Heart left ventricle (tissue), 13 donors: ENCODE measurements around the gene DNASE1L1.

Experiments used
- CTCF ChIP-seq, 12 donors: fragments of 200-600 bp; sonication (generic) in 4 of 12; IDR thresholded peaks; one replicate each; pipeline versions ENCODE4 v1.5.0 to v1.8.0; 2018 to 2022; ENCODE audit warnings: antibody characterized with exemption in 12 of 12, mild to moderate bottlenecking in 5 of 12
- POLR2A ChIP-seq, 2 donors: fragments of 450-650 bp; IDR thresholded peaks; one replicate each; pipeline ENCODE4 v1.6.1; 2017; ENCODE audit warnings: antibody characterized with exemption in 2 of 2, mild to moderate bottlenecking in 2 of 2, moderate library complexity in 2 of 2
- donor health status: ischemic (EF 13 %, LVEDD 7.1; RV severe dilation, severe dysfunction).
- donor health status: DM: no; HTN: yes; CAD: no.
- donor health status: DM: no; HTN: no; CAD: no.
- donor health status: ischemic (EF 25% LVEDD 6.9; RV normal size, moderate dysfunction).
- donor health status: ischemic (EF 25% LVEDD 5.7; RV mildly dilated, moderate dysfunction).
- donor health status: ischemic (EF 35%, LVEDD 5.7; RV mildly dilated, moderate dysfunction).
- donor health status: nonischemic (EF 11% LVEDD 7.7; RV severe dilation, severe dysfunction).
- donor health status: DM: yes; HTN: yes; CAD: no.
- donor health status: PGD.
- donor health status: ischemic (EF 29% LVEDD 5.4; RV normal size, mild dysfunction).
- donor health status: nonischemic (EF 23%, LVEDD 6.1; RV moderate dilation, normal function).

DNA sequence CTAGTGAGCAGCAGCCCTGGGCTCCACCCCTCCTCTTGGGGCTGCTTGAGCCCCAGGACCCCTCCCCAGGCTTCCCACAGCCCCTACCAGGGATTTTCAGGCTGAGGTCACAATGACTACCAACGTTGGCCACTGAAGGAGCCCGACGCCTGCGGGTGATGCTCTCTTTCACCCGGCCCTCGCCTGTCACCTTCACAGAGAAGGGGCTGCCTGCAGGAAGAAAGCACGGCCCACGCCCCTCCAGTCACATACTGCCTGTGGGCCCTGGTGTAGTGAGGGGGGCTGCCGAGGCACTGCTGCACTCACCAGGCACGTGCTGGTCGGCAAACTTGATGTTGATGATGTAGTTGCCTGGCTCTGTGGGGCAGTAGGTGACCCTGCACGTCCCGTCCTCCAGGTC lies 56.6 kb downstream of the DNASE1L1 start:
- TF ChIP-seq CTCF (IDR thresholded peaks at IDR 0.05) (no peak), POLR2A (IDR thresholded peaks at IDR 0.05) (no peak)
